NCI-H446 treated with DMSO at 0.1 percent for 48 hours (cell line): ENCODE measurements around the gene DRD4.

Source experiments
- DNase-seq: peaks from one replicate; lab custom pipeline; 2025; lab: John Stamatoyannopoulos, UW

DRD4 gene

GRCh38 chr11:623349-623869 is 13.7 kb upstream of the DRD4 start:
- no peak for DNase-seq

GRCh38 chr11:623999-624704 is 12.9 kb upstream of the DRD4 start:
- no peak for DNase-seq

GRCh38 chr11:624705-625635 is 12.1 kb upstream of the DRD4 start, which contains the start of gene CDHR5:
Gene CDHR5 (minus strand): TSS chr11:624955. CDS start chr11:624902, 53 bp downstream.
- no peak for DNase-seq

GRCh38 chr11:625636-626268 is 11.3 kb upstream of the DRD4 start:
- DNase-seq, result no peak

GRCh38 chr11:626475-627307 is 10.4 kb upstream of the DRD4 start, which contains the start of gene SCT:
Gene SCT (minus strand): TSS chr11:627181. CDS start chr11:627143, 38 bp downstream.
- no peak for DNase-seq

- no peak for DNase-seq
Measured at GRCh38 chr11:627308-627576, 9.8 kb upstream of the DRD4 start.

- DNase-seq, result no peak
Measured at GRCh38 chr11:628056-628455, 9.0 kb upstream of the DRD4 start.

GRCh38 chr11:629237-629583 is 7.9 kb upstream of the DRD4 start:
- DNase-seq, result no peak

GRCh38 chr11:630871-631270 is 6.2 kb upstream of the DRD4 start:
- DNase-seq, result no peak

GRCh38 chr11:635945-636510 is 1.0 kb upstream of the DRD4 start:
- no peak for DNase-seq

- no peak for DNase-seq
Measured at GRCh38 chr11:637333-637592, 194 bp downstream of the DRD4 start.

- DNase-seq, result no peak
Measured at GRCh38 chr11:637593-638521, 788 bp downstream of the DRD4 start.

GRCh38 chr11:638631-639331 is 1.7 kb downstream of the DRD4 start:
- no peak for DNase-seq

- DNase-seq, result no peak
Measured at GRCh38 chr11:639332-639955, 2.4 kb downstream of the DRD4 start.

GRCh38 chr11:640021-640706 is 3.1 kb downstream of the DRD4 start:
- DNase-seq, result no peak

GRCh38 chr11:641806-642370 is 4.8 kb downstream of the DRD4 start:
- DNase-seq, result no peak

GRCh38 chr11:643366-643765 is 6.3 kb downstream of the DRD4 start:
- no peak for DNase-seq
